GM19351 (cell line): Measurements from ENCODE around the gene ADSL.

Experiments
- ATAC-seq: cut with Tn5 transposase; IDR thresholded peaks from one replicate; pipeline ENCODE4 v1.9.1; 2021; ENCODE audit warnings: mild to moderate bottlenecking, moderate library complexity; ENCODE audit not compliant: unreplicated experiment

Gene ADSL

GRCh38 chr22:40415531-40416266 lies 69.4 kb downstream of the ADSL start:
- no peak for ATAC-seq

DNA sequence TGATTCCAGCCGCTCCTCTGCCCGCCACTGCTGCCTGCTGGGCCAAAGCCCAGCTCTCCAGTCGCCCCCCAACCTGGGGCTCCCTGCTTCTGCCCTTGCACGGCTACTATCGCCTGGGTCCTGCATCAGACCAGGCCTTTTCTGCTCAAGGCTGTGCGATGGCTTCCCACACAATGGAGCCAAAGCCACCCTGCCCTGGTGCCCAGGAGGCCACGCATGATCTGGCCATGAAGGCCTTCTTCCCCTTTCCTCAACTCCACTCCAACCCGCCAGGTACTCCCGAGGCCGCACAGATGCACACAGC lies 69.9 kb downstream of the ADSL start:
- ATAC-seq, result no peak

DNA sequence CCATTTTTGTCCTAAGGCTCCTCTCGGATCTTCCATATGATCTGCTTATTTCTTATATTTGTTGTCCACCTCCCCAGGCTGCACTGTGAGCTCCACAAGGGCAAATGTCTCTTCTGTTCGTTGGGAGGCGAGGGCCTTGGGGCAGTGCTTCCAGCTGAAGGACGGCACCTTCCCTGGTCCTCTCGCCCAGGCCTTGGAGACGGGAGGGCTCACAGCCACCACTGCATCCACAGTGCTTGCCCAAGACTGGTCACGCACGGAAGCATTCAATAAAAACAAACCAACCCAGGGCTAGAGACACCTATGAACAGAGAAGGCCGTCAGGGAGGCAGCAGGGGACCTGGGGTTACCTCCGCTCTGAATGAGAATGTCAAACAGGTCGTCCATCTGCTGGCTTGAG lies 70.3 kb downstream of the ADSL start:
- no peak for ATAC-seq

DNA sequence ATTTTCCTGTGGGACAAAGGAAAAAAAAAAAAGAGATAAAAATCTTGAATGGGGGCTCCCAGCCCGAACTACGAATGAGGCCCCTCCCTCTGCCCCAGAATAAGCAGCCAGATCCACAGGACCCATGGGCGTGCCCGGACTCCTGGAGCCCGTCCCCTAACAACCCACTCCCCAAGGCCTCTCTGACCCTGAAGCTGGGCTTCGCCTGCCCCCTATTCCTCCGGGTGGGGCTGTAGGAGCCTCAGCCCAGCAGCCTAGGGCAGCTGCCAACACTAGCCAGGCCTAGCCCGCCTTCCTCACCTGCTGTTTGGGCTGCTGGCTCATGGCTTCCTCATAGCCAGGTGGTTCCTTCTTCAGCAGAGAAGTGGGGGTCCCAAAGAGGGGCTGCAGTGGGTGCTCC lies 70.7 kb downstream of the ADSL start:
- no peak for ATAC-seq

- ATAC-seq, result no peak
Observed at GRCh38 chr22:40417881-40418280, 71.6 kb downstream of the ADSL start.

DNA sequence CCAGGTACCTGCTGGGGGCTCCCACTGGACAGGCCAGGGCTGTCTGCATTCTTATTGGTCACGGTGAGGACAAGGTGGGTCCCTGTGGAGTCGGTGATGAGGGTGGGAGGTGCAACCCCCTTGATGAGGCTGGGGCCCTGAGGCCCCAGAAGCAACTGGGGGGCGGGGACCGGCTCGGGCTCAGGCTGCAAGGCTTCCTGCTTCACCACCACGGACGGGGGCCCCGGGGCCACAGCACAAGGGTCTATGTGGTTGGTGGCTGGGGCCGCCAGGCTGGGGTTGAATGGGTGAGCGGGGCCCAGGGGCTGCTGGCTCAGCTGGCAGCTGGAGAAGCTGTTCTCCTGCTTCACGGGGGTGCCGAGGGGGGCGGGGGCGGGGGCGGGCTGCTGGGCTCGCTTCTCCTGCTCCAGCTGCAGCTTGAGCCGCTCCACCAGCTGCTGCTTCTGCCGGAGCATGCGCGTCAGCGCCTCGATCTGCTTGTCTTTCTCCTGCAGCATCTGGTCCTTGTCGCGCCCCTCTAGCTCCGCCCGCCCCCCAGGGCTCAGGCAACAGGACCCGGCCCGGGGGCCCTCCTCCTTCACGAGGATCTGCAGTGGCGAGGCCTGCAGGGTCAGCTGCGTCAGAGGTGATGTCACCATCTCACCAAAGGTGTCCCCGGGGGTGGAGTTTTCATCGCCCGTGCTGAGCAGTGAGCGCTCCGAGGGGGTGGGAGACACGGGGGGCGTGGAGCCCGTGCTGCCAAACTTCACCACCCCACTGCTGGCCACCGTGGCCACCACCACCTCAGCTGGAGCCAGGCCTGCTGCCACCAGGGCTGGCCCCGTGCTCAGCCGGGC lies 72.3 kb downstream of the ADSL start:
- no peak for ATAC-seq

DNA sequence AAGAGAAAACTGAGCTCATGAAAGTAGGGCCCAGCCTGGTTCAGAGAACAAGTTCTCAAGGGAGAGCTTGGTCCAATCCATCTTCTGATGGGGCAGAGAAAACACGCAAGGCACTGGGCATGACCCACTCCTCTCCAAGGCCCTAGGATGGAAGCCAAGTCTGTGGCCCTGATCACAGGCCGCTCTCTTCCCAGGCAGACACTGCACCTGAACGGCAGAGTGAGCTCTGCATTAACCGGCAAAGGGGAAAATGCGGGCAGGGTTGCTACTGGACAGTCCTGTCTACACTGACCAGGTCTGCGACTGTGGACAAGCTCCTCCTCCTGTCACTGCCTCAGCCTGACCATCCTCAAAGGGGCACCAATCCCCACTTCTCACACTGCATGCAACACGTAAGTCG lies 73.4 kb downstream of the ADSL start:
- no peak for ATAC-seq

- no peak for ATAC-seq
Observed at GRCh38 chr22:40420341-40421081, 74.2 kb downstream of the ADSL start.

DNA sequence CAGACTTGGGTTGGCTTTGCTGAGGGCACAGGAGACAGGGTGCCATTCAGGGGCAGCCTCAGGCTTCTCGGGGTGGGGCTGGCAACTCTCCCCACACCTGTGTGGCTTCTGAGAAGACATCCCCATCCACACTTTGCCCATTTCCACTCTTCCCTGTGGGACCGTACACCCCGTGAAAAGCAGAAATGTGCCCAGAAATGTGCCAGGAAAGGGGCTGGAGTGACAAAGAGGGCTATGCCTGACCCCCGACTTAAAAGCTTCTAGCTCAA lies 74.7 kb downstream of the ADSL start:
- ATAC-seq, result no peak

GRCh38 chr22:40421941-40422340 lies 75.6 kb downstream of the ADSL start:
- ATAC-seq, result no peak

DNA sequence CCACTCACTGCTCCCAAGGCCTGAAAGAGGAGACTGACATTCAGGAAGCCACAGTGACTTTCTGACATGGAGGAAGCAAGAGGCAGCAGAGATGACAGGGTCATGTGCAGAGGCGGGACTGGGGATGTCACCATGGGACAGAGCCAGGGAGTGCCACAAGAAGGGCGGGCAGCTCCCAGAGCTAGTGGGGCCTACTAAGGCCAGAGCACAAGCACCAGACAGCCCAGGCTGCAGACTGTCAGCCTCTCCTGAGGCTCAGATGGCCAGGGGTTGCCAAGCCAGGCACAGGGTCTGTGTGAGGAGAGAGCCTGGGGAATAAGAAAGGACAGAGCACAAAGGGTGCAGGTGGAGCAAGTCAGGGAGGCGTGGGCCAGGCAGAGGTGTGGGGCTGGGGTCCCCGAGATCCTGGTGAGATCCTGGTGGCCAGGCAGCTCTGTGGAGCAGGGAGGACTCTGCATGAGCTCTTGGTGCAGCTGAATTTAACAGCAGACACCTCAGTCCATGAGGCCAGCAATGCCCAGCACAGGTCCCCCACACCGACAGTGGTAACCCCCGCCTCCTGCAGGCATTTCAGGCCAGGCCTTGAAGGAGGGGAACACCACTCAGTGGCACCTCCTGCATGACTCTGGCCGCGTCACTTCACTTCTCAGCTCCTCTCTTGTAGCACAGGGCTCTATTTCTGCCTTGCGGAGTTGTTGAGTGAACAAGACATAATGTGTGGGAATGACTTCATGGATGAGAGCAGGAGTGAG lies 76.4 kb downstream of the ADSL start:
- no peak for ATAC-seq

GRCh38 chr22:40423310-40423688 lies 77.0 kb downstream of the ADSL start:
- no peak for ATAC-seq

- ATAC-seq, result no peak
Observed at GRCh38 chr22:40423882-40424640, 77.8 kb downstream of the ADSL start.

- ATAC-seq, result no peak
Observed at GRCh38 chr22:40425082-40425481, 78.8 kb downstream of the ADSL start.

GRCh38 chr22:40426594-40427333 lies 80.5 kb downstream of the ADSL start:
- no peak for ATAC-seq

GRCh38 chr22:40428796-40429195 lies 82.5 kb downstream of the ADSL start:
- no peak for ATAC-seq

GRCh38 chr22:40429481-40429880 lies 83.2 kb downstream of the ADSL start:
- ATAC-seq, result no peak

DNA sequence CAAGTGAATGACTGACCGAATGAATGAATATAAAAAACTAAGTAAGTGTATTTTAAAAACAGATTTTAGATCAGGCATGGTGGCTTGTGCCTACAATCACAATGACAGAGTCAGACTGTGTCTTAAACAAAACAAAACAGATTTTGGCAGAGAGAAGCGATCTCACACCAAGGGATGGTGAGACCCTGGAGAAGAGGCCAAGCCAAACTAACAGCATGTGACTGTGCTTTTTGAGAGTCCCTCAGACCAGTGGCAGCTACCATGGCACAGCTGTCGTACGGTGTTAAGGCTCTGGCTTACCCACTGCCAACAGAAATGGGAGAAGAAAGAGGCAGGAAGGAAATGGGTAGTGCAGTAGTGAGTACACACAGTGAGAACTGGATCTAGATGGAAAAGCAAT lies 84.7 kb downstream of the ADSL start:
- ATAC-seq, result no peak

- no peak for ATAC-seq
Observed at GRCh38 chr22:40432157-40432556, 85.9 kb downstream of the ADSL start.

DNA sequence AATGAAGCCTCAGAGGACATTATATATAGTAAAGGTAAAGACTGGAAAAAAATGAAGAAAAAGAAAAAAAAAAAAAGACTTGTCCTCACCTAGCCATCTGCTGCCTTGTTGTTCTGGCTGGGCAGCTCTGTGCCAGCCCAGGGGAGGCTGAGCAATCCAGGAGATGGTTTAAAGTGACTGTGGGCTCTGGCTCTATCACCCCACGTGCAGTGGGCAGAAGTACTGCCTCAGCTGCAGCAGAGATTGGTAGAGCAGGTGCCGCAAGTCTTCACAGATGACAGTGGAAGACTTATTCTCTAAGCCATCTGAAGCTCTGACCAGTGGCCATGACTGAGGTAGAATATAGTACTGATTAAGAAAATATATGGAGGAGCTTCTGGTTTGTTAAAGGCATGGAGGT lies 86.3 kb downstream of the ADSL start:
- no peak for ATAC-seq
